ENCODE data around the gene DUS4L. TPM values are rescaled to one million over a fixed set of nuclear protein-coding genes. Genes with fewer than 3 reads are reported as not detected.

The DUS4L gene
- total and polyA plus RNA-seq, 8 donors: 4.0 to 14.5 (median 6.5) TPM; not detected in 2

DNA sequence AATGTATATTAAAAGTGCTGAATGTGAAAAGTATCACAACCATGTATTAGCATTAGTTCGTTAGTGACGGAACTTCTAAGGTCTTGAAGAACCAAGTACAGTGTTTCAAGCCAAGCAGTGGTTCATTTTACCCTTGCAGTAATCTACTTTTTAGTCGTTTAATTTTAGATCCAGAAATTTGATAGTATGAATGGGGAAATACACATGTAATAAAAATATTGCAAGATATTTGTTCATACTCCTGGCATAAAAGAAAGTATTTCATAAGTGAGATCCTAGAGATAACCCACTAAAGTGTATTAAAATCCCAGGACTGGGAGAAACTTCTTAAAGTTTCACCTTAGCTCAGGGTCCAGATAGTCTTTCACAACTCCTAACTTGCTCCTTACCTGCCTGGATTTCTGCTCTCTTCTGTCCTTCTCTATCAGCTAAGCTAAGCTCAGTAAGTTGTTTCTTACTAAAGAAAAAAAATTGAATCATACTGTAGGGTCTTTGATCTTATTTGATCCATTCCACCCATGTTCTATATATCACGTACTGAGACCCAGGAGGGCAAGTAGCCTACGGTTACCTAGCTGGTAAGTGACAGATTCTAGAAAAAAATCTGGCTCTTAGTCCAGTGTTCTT is 17.7 kb downstream of the DUS4L start:
- Histone ChIP-seq H3K4me3 (peak overlapping the region; percentile 72 to 85 (median 74)), H3K9me3 (no peaks in the 10 kb centered on the region), H3K36me3 (peaks cover 5 to 28% (median 26%) of the 10 kb centered on the region in 4 donors), H3K27me3 (no peaks in the 10 kb centered on the region), H3K27ac (peak overlapping the region in 3 of 5 donors; percentile 91 to 98 (median 94)), H3K4me1 (peaks cover 13 to 39% (median 25%) of the 10 kb centered on the region in 4 donors)
- TF ChIP-seq POLR2A (IDR thresholded peaks at IDR 0.05): no peak
- no peak for TF ChIP-seq EP300 (IDR thresholded peaks at IDR 0.05)
- TF ChIP-seq, protein P1, sequence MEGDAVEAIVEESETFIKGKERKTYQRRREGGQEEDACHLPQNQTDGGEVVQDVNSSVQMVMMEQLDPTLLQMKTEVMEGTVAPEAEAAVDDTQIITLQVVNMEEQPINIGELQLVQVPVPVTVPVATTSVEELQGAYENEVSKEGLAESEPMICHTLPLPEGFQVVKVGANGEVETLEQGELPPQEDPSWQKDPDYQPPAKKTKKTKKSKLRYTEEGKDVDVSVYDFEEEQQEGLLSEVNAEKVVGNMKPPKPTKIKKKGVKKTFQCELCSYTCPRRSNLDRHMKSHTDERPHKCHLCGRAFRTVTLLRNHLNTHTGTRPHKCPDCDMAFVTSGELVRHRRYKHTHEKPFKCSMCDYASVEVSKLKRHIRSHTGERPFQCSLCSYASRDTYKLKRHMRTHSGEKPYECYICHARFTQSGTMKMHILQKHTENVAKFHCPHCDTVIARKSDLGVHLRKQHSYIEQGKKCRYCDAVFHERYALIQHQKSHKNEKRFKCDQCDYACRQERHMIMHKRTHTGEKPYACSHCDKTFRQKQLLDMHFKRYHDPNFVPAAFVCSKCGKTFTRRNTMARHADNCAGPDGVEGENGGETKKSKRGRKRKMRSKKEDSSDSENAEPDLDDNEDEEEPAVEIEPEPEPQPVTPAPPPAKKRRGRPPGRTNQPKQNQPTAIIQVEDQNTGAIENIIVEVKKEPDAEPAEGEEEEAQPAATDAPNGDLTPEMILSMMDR (IDR thresholded peaks at IDR 0.05): no peak
- TF ChIP-seq POLR2AphosphoS5 (IDR thresholded peaks at IDR 0.05): no peak
- intact Hi-C loops (cut with DNase I; ENCODE audit: low total_unique reads): no loop called here
- 27 to 42% (median 29%) methylated on average over 5 of the region's 5 CpGs for WGBS, 5 donors
- DNase-seq: no peak

DNA sequence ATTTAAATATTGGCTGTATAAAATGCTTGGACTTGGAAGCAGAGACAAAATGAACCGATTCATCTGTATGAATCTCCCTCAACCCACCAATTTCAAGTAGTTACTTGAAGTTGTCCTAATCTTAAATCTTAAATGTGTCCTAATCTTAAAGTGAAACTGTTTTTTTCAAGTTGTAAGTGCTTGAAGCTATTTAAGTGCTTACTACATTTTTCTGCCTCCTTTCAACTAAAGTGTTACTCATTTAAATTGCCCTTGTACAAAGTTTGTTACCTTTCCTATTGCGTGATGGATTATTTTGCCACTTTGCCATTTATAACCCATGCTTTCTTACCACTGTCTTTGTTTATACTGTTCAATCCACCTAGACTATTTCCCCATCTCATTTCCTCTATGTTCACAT is 19.1 kb downstream of the DUS4L start:
- intact Hi-C loops (cut with DNase I; ENCODE audit: low total_unique reads): no loop called here
- TF ChIP-seq EP300 (IDR thresholded peaks at IDR 0.05) (no peak), POLR2A (IDR thresholded peaks at IDR 0.05) (no peak), POLR2AphosphoS5 (IDR thresholded peaks at IDR 0.05) (no peak)
- TF ChIP-seq, protein P1 (IDR thresholded peaks at IDR 0.05): no peak

GRCh38 chr7:107584716-107585115 is 20.9 kb downstream of the DUS4L start:
- Histone ChIP-seq H3K36me3 (peaks cover 5 to 42% (median 31%) of the 10 kb centered on the region in 4 donors), H3K27ac (no peak overlapping the region), H3K9me3 (no peaks in the 10 kb centered on the region), H3K27me3 (no peaks in the 10 kb centered on the region), H3K4me3 (no peak overlapping the region), H3K4me1 (peaks cover 11 to 31% (median 20%) of the 10 kb centered on the region in 4 donors)
- 75 to 92% (median 82%) methylated on average over 2 of the region's 2 CpGs for WGBS, 5 donors
- intact Hi-C loops (cut with DNase I; ENCODE audit: low total_unique reads): no loop called here
- DNase-seq: no peak
- TF ChIP-seq POLR2A (IDR thresholded peaks at IDR 0.05) (no peak), EP300 (IDR thresholded peaks at IDR 0.05) (no peak), POLR2AphosphoS5 (IDR thresholded peaks at IDR 0.05) (no peak)
- TF ChIP-seq, protein P1 (IDR thresholded peaks at IDR 0.05): no peak

More for the DNA sequence above, 19.1 kb downstream of the DUS4L start:
- Histone ChIP-seq H3K36me3 (peaks cover 5 to 37% (median 29%) of the 10 kb centered on the region in 4 donors), H3K9me3 (no peaks in the 10 kb centered on the region), H3K27me3 (no peaks in the 10 kb centered on the region), H3K4me1 (peaks cover 13 to 39% (median 27%) of the 10 kb centered on the region in 4 donors), H3K27ac (no peak overlapping the region), H3K4me3 (no peak overlapping the region)
- 82 to 89% (median 83%) methylated on average over 2 of the region's 2 CpGs for WGBS, 5 donors
- DNase-seq: no peak

GRCh38 chr7:107588529-107589130 is 24.9 kb downstream of the DUS4L start:
- Histone ChIP-seq H3K4me3 (no peak overlapping the region), H3K9me3 (no peaks in the 10 kb centered on the region), H3K4me1 (peaks cover 0 to 18% (median 9%) of the 10 kb centered on the region in 4 donors), H3K27me3 (no peaks in the 10 kb centered on the region), H3K27ac (no peak overlapping the region), H3K36me3 (peaks cover 5 to 44% (median 31%) of the 10 kb centered on the region in 4 donors)
- intact Hi-C loops (cut with DNase I; ENCODE audit: low total_unique reads): no loop called here
- no peak for TF ChIP-seq EP300 (IDR thresholded peaks at IDR 0.05)
- TF ChIP-seq POLR2AphosphoS5 (IDR thresholded peaks at IDR 0.05): no peak
- TF ChIP-seq POLR2A (IDR thresholded peaks at IDR 0.05): no peak
- TF ChIP-seq, protein P1 (IDR thresholded peaks at IDR 0.05): no peak
- no peak for DNase-seq
- 91 to 98% (median 92%) methylated on average over 5 of the region's 5 CpGs for WGBS, 5 donors
